Activated T-cell treated with anti-CD3 and anti-CD28 coated beads, Interleukin-2, amount 50 U/mL, for 72 hours (primary cell): ENCODE data around the gene SNRNP48. TPM values are rescaled to one million over a fixed set of nuclear protein-coding genes. Genes with fewer than 3 reads are reported as not detected.

Source experiments
- ATAC-seq, 2 donors: fragments of 150-1000 bp; cut with Tn5 transposase; replicated peaks in 1 of 2; 2 replicates each; pipeline ENCODE4 v1.10.0; 2021; ENCODE audit warnings: moderate library complexity in 2 of 2, mild to moderate bottlenecking in 1 of 2
- DNase-seq, 2 donors: peaks; one replicate each; pipeline ENCODE4 v3.0.0; 2021 to 2022; ENCODE audit warnings: mixed read lengths in 1 of 2
- H3K27ac Mint-ChIP-seq: one replicate; pipeline ENCODE4 v1.8.0; 2022; ENCODE audit warnings: mild to moderate bottlenecking, moderate library complexity, mixed read lengths
- H3K27me3 Mint-ChIP-seq: one replicate; pipeline ENCODE4 v1.8.0; 2022; ENCODE audit warnings: low read depth, mixed read lengths
- H3K36me3 Mint-ChIP-seq, 2 donors: one replicate each; pipeline ENCODE4 v1.8.0; 2022; ENCODE audit warnings: mixed read lengths in 2 of 2, mild to moderate bottlenecking in 1 of 2; ENCODE audit not compliant: insufficient read depth in 2 of 2
- H3K4me1 Mint-ChIP-seq: one replicate; pipeline ENCODE4 v1.8.0; 2022; ENCODE audit warnings: low read depth, mixed read lengths
- H3K4me3 Mint-ChIP-seq, 2 donors: one replicate each; pipeline ENCODE4 v1.8.0; 2022; ENCODE audit warnings: mild to moderate bottlenecking in 2 of 2, mixed read lengths in 2 of 2, moderate library complexity in 2 of 2
- H3K9me3 Mint-ChIP-seq, 2 donors: one replicate each; pipeline ENCODE4 v1.8.0; 2022; ENCODE audit warnings: mixed read lengths in 2 of 2
- total RNA-seq, 2 donors: library from RNA; stranded (reverse); gene quantifications; one replicate each; pipeline ENCODE4 v1.2.3, GENCODE V29; 2022

Gene SNRNP48
- total RNA-seq, 2 donors from 2014 or later = 23.8 to 26.9 TPM

GRCh38 chr6:7589221-7589620 is 777 bp upstream of the SNRNP48 start:
- Mint-ChIP-seq H3K4me3 (peak overlapping the region; percentile 94 to 98), H3K27ac (peak overlapping the region; percentile 93), H3K27me3 (no peaks in the 10 kb centered on the region), H3K36me3 (peaks cover 4 to 7% of the 10 kb centered on the region in 2 donors), H3K4me1 (peaks cover 49% of the 10 kb centered on the region), H3K9me3 (no peaks in the 10 kb centered on the region)
- DNase-seq (no peak), ATAC-seq (no peak)

GRCh38 chr6:7590918-7591302 is 912 bp downstream of the SNRNP48 start:
- Mint-ChIP-seq H3K27ac (peak overlapping the region; percentile 66), H3K27me3 (no peaks in the 10 kb centered on the region), H3K9me3 (no peaks in the 10 kb centered on the region), H3K4me3 (peak overlapping the region; percentile 94 to 98), H3K4me1 (peaks cover 49% of the 10 kb centered on the region), H3K36me3 (peaks cover 5 to 7% of the 10 kb centered on the region in 2 donors)
- DNase-seq = no peak
- no peak for ATAC-seq

- no peak overlapping the region for H3K27ac Mint-ChIP-seq
These were observed 1.8 kb downstream of the SNRNP48 start for GRCh38 chr6:7591770-7592169.

GRCh38 chr6:7593229-7593628 is 3.2 kb downstream of the SNRNP48 start:
- Mint-ChIP-seq H3K36me3 (peaks cover 5 to 15% of the 10 kb centered on the region in 2 donors), H3K4me1 (peaks cover 44% of the 10 kb centered on the region), H3K4me3 (no peak overlapping the region), H3K27ac (no peak overlapping the region), H3K27me3 (no peaks in the 10 kb centered on the region), H3K9me3 (no peaks in the 10 kb centered on the region)
- no peak for ATAC-seq
- DNase-seq = no peak

More at GRCh38 chr6:7591770-7592169, 1.8 kb downstream of the SNRNP48 start:
- peak overlapping the region; percentile 51 to 94 for H3K4me3 Mint-ChIP-seq
- H3K27me3 Mint-ChIP-seq = no peaks in the 10 kb centered on the region
- H3K4me1 Mint-ChIP-seq = peaks cover 49% of the 10 kb centered on the region
- H3K9me3 Mint-ChIP-seq = no peaks in the 10 kb centered on the region
- H3K36me3 Mint-ChIP-seq = peaks cover 5 to 10% of the 10 kb centered on the region in 2 donors
- no peak for ATAC-seq
- DNase-seq = no peak

GRCh38 chr6:7594579-7595125 is 4.7 kb downstream of the SNRNP48 start:
- Mint-ChIP-seq H3K9me3 (no peaks in the 10 kb centered on the region), H3K4me3 (no peak overlapping the region), H3K27me3 (no peaks in the 10 kb centered on the region), H3K36me3 (peaks cover 5 to 19% of the 10 kb centered on the region in 2 donors), H3K27ac (no peak overlapping the region), H3K4me1 (peaks cover 38% of the 10 kb centered on the region)
- no peak for ATAC-seq
- no peak for DNase-seq

GRCh38 chr6:7604003-7604402 is 14.0 kb downstream of the SNRNP48 start:
- peak overlapping the region; percentile 17 to 43 for H3K4me3 Mint-ChIP-seq
- no peaks in the 10 kb centered on the region for H3K9me3 Mint-ChIP-seq
- ATAC-seq (no peak), DNase-seq (no peak)
- peaks cover 20% of the 10 kb centered on the region for H3K4me1 Mint-ChIP-seq
- H3K27me3 Mint-ChIP-seq = no peaks in the 10 kb centered on the region
- peaks cover 9 to 43% of the 10 kb centered on the region in 2 donors for H3K36me3 Mint-ChIP-seq
- H3K27ac Mint-ChIP-seq = peak overlapping the region; percentile 17

- Mint-ChIP-seq H3K27ac (no peak overlapping the region), H3K4me3 (no peak overlapping the region), H3K9me3 (no peaks in the 10 kb centered on the region), H3K4me1 (peaks cover 20% of the 10 kb centered on the region), H3K27me3 (no peaks in the 10 kb centered on the region), H3K36me3 (peaks cover 9 to 43% of the 10 kb centered on the region in 2 donors)
- DNase-seq (no peak), ATAC-seq (peak; percentile 85 to 91)
These were observed 14.5 kb downstream of the SNRNP48 start for GRCh38 chr6:7604506-7604905.

- Mint-ChIP-seq H3K4me3 (peak overlapping the region; percentile 29 to 41), H3K27me3 (peaks cover 11% of the 10 kb centered on the region), H3K4me1 (peaks cover 23% of the 10 kb centered on the region), H3K9me3 (no peaks in the 10 kb centered on the region), H3K36me3 (peaks cover 0 to 6% of the 10 kb centered on the region in 2 donors), H3K27ac (no peak overlapping the region)
- peak; percentile 13 to 39 for DNase-seq
- peak; percentile 66 to 73 for ATAC-seq
These were observed 25.8 kb downstream of the SNRNP48 start for GRCh38 chr6:7615611-7616383.

- Mint-ChIP-seq H3K4me1 (peaks cover 23% of the 10 kb centered on the region), H3K9me3 (no peaks in the 10 kb centered on the region), H3K27ac (no peak overlapping the region), H3K27me3 (peaks cover 11% of the 10 kb centered on the region), H3K36me3 (peaks cover 0 to 3% of the 10 kb centered on the region in 2 donors), H3K4me3 (peak overlapping the region; percentile 11 to 16)
- peak; percentile 66 to 73 for ATAC-seq
- peak; percentile 8 to 21 for DNase-seq
These were observed 28.1 kb downstream of the SNRNP48 start for GRCh38 chr6:7617801-7618764.

- H3K36me3 Mint-ChIP-seq = no peaks in the 10 kb centered on the region
- H3K27me3 Mint-ChIP-seq = peaks cover 9% of the 10 kb centered on the region
- H3K4me3 Mint-ChIP-seq = no peak overlapping the region
- ATAC-seq (no peak), DNase-seq (no peak)
- H3K4me1 Mint-ChIP-seq = peaks cover 13% of the 10 kb centered on the region
- H3K27ac Mint-ChIP-seq = no peak overlapping the region
- no peaks in the 10 kb centered on the region for H3K9me3 Mint-ChIP-seq
These were observed 31.8 kb downstream of the SNRNP48 start for GRCh38 chr6:7621761-7622160.

GRCh38 chr6:7624796-7625710 is 35.1 kb downstream of the SNRNP48 start:
- H3K27me3 Mint-ChIP-seq = no peaks in the 10 kb centered on the region
- no peaks in the 10 kb centered on the region for H3K9me3 Mint-ChIP-seq
- no peak overlapping the region for H3K27ac Mint-ChIP-seq
- no peaks in the 10 kb centered on the region for H3K4me1 Mint-ChIP-seq
- no peak for ATAC-seq
- no peaks in the 10 kb centered on the region for H3K36me3 Mint-ChIP-seq
- DNase-seq = no peak
- H3K4me3 Mint-ChIP-seq = no peak overlapping the region

GRCh38 chr6:7628479-7628878 is 38.5 kb downstream of the SNRNP48 start:
- Mint-ChIP-seq H3K4me1 (no peaks in the 10 kb centered on the region), H3K4me3 (no peak overlapping the region), H3K27ac (no peak overlapping the region), H3K27me3 (no peaks in the 10 kb centered on the region), H3K9me3 (no peaks in the 10 kb centered on the region), H3K36me3 (no peaks in the 10 kb centered on the region)
- ATAC-seq = no peak
- no peak for DNase-seq
